ENCODE data around the gene ZBTB42. TPM values are rescaled to one million over a fixed set of nuclear protein-coding genes. Genes with fewer than 3 reads are reported as not detected.

Gene ZBTB42
- total RNA-seq, 2 donors from 2014 or later = 6.6 to 7.0 TPM

DNA sequence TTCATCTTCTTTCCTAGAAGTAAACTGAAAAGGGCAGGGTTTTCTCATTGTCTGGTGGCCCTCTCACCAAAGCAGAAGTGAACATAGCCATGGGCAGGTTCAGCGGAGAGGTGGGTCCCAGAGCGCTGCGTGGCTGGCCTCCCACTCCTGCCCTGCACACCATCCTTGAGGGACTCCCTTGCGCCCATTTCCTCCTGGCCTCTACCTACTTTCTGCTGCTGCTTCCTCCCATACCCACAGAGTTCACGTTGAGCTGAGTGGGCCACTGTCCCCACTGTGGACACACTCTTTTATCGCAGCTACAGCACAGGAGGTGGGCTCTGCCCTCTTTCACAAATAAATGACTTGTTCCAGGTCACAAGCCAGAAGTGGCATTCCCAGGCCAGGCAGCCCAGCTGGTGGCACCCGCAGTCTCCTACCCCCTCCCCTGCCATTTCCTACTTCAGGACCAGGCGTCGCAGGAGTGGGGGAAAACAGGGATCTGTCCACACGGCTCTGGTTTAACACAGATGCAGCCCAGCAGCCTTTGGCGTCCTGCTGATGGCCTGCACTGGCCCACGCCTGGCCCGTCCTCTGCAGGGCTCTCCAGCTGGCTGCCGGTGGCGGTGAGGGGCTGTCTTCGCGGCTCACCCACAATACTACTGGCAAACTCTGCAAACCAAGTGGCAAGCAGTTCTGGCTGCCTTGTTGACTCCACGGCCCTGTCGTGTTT is 43.1 kb upstream of the ZBTB42 start:
- Histone ChIP-seq H3K4me1 (peaks cover 4% of the 10 kb centered on the region), H3K36me3 (no peaks in the 10 kb centered on the region), H3K4me3 (no peak overlapping the region), H3K27me3 (no peaks in the 10 kb centered on the region), H3K27ac (no peak overlapping the region), H3K9me3 (no peaks in the 10 kb centered on the region), H3K9ac (ENCODE audit: low read depth in 2 of 2, low read length in 2 of 2) (no peak overlapping the region)
- intact Hi-C loops (cut with DNase I) = no loop called here
- TF ChIP-seq, protein P1, sequence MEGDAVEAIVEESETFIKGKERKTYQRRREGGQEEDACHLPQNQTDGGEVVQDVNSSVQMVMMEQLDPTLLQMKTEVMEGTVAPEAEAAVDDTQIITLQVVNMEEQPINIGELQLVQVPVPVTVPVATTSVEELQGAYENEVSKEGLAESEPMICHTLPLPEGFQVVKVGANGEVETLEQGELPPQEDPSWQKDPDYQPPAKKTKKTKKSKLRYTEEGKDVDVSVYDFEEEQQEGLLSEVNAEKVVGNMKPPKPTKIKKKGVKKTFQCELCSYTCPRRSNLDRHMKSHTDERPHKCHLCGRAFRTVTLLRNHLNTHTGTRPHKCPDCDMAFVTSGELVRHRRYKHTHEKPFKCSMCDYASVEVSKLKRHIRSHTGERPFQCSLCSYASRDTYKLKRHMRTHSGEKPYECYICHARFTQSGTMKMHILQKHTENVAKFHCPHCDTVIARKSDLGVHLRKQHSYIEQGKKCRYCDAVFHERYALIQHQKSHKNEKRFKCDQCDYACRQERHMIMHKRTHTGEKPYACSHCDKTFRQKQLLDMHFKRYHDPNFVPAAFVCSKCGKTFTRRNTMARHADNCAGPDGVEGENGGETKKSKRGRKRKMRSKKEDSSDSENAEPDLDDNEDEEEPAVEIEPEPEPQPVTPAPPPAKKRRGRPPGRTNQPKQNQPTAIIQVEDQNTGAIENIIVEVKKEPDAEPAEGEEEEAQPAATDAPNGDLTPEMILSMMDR (IDR thresholded peaks at IDR 0.05) = no peak
- no peak for DNase-seq

- Histone ChIP-seq H3K9ac (ENCODE audit: low read depth in 2 of 2, low read length in 2 of 2) (no peak overlapping the region), H3K27ac (no peak overlapping the region), H3K36me3 (no peaks in the 10 kb centered on the region), H3K27me3 (no peaks in the 10 kb centered on the region), H3K9me3 (no peaks in the 10 kb centered on the region), H3K4me3 (no peak overlapping the region), H3K4me1 (peaks cover 2% of the 10 kb centered on the region)
- TF ChIP-seq, protein P1 (IDR thresholded peaks at IDR 0.05) = no peak
- intact Hi-C loops (cut with DNase I) = no loop called here
- DNase-seq = no peak
These were observed 41.6 kb upstream of the ZBTB42 start for GRCh38 chr14:104758981-104759969.

DNA sequence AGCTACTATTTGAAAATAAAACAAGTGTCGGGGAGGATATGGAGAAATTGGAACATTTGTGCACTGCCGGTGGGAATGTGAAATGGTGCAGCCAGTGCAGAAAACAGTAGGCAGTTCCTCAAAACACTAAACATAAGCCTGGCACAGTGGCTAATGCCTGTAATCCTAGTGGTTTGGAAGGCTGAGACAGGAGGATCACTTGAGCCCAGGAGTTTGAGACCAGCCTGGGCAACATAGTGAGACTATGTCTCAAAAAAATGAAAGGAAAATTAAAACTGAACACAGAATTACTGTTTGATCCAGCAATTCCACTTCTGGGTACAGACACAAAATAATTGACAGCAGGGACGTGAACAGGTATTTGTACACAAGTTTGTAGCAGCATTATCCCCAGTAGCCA is 35.4 kb upstream of the ZBTB42 start:
- no peaks in the 10 kb centered on the region for H3K36me3 ChIP-seq
- no peak for DNase-seq
- H3K4me3 ChIP-seq = no peak overlapping the region

GRCh38 chr14:104766256-104766862 is 34.5 kb upstream of the ZBTB42 start:
- intact Hi-C loops (cut with DNase I) = loop anchor here (5.0 kb wide), 1 partner anchor 101 kb away; the partner anchor contains the start of gene CEP170B
- Histone ChIP-seq H3K27ac (no peak overlapping the region), H3K27me3 (no peaks in the 10 kb centered on the region), H3K36me3 (peaks cover under 1% of the 10 kb centered on the region), H3K9me3 (no peaks in the 10 kb centered on the region), H3K9ac (ENCODE audit: low read depth in 2 of 2, low read length in 2 of 2) (no peak overlapping the region), H3K4me3 (no peak overlapping the region), H3K4me1 (peaks cover 3% of the 10 kb centered on the region)
- TF ChIP-seq, protein P1 (IDR thresholded peaks at IDR 0.05) = no peak
- no peak for DNase-seq

More for the DNA sequence above, 35.4 kb upstream of the ZBTB42 start:
- TF ChIP-seq, protein P1 (IDR thresholded peaks at IDR 0.05) = no peak
- Histone ChIP-seq H3K4me1 (peaks cover 3% of the 10 kb centered on the region), H3K27me3 (no peaks in the 10 kb centered on the region), H3K9me3 (no peaks in the 10 kb centered on the region), H3K9ac (ENCODE audit: low read depth in 2 of 2, low read length in 2 of 2) (no peak overlapping the region), H3K27ac (no peak overlapping the region)
- intact Hi-C loops (cut with DNase I) = loop anchor here (5.0 kb wide), 1 partner anchor 102 kb away; the partner anchor contains the start of gene CEP170B
